Measurements from ENCODE around the gene HDAC4.

HDAC4 gene

GRCh38 chr2:239116456-239117246 lies 284.2 kb downstream of the HDAC4 start:
- in situ Hi-C loops (cut with MboI; ENCODE audit: low sequenced_read_pairs) = no loop called here

DNA sequence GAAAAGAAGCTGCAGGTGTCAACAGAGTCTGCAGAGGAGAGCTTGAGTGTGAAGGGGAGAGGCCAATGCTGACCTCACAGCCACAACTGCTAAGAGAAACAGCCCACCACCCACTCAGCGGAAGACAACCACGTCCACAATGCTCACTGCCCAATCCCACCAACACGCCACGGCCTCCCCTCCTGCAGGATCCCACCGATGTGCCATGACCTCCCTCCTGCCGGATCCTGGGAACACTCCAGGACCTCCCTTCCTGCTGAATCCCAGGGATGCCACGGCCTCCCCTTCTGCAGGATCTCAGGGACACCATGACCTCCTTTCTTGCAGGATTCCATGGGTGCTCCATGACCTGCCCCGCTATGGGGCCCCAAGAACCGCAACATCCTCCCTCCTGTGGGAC lies 285.2 kb downstream of the HDAC4 start:
- in situ Hi-C loops (cut with MboI; ENCODE audit: low sequenced_read_pairs) = no loop called here

DNA sequence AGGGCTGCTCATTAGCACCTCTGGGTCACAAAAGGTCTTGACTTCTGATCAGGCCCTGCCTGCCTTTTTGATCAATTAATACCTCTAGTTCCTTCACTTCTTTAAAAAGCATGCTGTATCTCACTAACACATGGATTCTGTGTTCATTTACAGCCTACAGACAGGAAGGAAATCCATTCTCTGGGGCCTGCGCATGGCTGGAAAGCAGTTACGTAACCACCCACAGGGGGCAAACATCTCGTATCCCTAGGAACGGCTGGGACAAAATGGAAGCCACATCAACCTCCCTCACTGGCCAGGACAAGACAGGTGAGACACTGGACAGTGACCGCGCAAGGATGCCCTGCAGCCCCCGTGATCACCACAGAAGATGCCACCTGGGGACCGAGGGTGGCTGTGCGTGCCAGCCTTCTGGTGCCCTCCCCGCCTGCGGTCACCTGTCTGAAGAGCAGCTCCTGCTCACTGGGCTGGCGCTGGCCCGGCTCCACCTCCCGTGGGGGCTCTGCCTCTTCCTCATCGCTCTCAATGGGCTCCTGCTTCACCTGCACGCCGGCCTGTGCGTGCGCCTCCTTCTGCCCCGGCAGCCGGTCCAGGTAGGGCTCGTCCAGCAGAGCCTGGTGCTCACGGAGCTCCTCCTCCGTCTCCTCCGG lies 286.1 kb downstream of the HDAC4 start:
- in situ Hi-C loops (cut with MboI; ENCODE audit: low sequenced_read_pairs) = no loop called here

DNA sequence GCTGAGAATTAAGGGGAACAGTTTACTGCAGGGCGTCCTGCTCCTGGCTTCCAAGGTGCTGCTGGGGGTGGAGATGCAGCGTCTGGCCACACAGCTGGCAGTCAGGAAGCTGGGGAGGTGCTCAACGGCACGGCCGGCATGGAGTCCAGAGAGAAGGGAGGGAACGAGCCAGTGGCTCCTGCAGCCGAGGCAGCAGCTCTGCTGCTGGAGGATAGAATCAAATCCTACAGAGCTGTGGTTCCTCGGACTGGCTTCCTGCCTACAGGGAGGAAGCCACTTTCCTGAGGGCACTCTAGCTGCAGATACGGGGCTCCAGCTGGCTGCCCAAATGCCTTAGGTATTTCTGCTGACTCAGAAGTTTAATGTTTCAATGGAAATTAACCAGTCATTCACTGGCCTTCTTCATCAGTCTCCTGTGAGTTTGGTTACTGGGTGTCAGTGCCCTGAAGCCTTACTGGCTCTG lies 286.7 kb downstream of the HDAC4 start:
- in situ Hi-C loops (cut with MboI; ENCODE audit: low sequenced_read_pairs) = no loop called here

GRCh38 chr2:239113615-239114014 lies 287.2 kb downstream of the HDAC4 start:
- in situ Hi-C loops (cut with MboI; ENCODE audit: low sequenced_read_pairs) = no loop called here

GRCh38 chr2:239113171-239113570 lies 287.6 kb downstream of the HDAC4 start:
- in situ Hi-C loops (cut with MboI; ENCODE audit: low sequenced_read_pairs) = no loop called here

- in situ Hi-C loops (cut with MboI; ENCODE audit: low sequenced_read_pairs) = no loop called here
Observed at GRCh38 chr2:239112127-239112774, 288.6 kb downstream of the HDAC4 start.

DNA sequence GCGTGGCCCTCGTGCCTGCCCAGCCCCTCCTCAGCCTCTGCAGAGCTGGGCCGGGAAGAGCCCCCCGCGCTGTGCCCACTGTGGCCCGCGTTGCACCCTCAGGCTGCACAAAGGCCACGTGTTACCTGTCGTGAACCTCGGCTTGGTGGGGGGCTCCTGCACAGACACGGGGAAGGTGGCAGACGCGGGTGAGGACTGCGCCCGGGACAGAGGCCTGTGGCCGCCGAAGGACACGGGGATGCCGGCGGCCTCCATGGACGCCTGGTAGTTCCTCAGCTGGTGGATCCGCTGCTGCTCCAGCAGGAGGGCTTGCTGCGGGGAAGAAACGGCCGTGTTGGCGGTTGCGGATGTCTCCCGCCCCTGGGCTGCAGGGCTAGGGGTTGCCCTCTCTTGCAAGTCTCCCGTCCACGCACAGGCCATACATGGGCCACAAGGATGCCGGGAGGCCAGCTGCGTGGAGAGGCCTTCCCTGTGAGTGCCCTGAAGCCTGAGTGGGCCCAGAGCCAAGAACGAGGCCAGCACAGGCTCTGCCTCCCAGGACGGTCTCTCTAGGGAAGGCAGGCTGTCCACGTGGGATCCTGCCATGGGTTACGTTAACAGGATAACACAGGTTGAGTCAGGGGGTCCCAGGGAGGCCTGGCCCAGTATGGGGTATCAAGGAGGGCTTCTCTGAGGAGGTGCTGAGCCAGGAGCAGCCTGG lies 289.3 kb downstream of the HDAC4 start:
- in situ Hi-C loops (cut with MboI; ENCODE audit: low sequenced_read_pairs) = no loop called here

GRCh38 chr2:239110595-239111048 lies 290.2 kb downstream of the HDAC4 start:
- in situ Hi-C loops (cut with MboI; ENCODE audit: low sequenced_read_pairs) = no loop called here

DNA sequence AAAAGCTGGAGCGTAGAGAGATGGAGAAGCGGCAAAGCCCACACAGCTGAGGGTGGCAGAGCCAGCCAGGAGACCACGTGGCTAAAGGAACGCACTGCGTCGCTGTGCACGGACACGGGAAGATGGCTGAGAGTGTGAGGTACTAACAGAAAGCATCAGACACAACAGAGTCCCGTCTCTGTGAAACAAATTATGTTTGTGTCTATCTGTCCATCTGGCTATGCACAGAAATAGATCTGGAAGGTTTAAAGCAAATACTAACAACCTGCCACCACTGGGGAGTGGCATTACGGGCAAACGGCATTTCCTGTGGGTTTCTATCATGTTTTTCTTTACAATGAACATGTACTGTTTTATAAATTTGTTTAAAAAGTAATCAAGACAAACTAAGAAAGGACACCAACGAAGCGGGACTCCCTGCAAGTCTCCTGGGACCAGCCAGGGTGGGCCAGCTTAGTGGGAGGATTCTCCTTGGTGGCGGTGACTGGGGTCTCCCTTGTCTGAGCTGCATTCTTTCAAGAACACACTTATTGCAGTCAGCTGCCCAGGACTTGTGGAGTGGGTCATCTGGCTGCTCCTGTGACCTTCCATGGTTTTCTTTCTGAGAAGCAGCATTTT lies 290.8 kb downstream of the HDAC4 start:
- in situ Hi-C loops (cut with MboI; ENCODE audit: low sequenced_read_pairs) = no loop called here

- in situ Hi-C loops (cut with MboI; ENCODE audit: low sequenced_read_pairs) = no loop called here
Observed at GRCh38 chr2:239109041-239109927, 291.5 kb downstream of the HDAC4 start.

DNA sequence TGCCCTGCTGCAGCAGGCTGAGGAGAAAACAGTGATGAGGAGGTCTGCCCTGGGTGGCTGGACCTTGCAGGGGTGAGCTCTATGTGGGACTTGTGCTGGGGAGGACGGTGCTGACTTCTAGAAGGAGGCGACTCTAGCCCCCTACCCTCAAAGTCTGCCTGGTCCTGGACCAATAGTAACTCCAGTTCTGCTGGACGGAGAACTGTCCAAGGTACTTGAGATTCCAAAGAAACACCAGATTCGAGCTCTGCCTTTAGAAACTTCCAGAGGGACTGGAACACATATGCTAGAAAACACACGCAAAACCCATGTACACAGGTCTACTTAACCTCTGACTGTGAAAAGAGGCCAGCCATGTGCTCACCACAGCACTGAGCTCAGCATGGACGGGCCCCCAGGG lies 292.4 kb downstream of the HDAC4 start:
- in situ Hi-C loops (cut with MboI; ENCODE audit: low sequenced_read_pairs) = no loop called here

DNA sequence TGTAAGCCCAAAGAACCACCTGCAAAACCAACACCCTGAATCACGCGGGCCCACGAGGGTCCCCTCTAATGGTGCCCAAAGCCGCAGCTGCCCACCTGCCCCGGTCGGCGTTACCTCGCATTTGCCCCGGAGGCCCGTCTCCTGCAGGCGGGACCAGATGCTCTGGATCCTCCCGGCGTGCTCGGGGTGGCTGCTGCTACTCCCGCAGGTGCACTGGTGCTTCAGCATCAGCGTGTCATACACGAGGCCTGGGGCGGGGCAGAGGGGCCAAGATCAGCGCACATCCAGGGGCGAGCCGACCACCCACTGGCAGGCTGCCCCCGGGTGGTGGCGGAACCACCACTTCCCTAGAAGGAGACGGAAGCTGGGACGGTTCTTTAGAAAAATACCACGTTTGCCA lies 292.9 kb downstream of the HDAC4 start:
- in situ Hi-C loops (cut with MboI; ENCODE audit: low sequenced_read_pairs) = no loop called here

DNA sequence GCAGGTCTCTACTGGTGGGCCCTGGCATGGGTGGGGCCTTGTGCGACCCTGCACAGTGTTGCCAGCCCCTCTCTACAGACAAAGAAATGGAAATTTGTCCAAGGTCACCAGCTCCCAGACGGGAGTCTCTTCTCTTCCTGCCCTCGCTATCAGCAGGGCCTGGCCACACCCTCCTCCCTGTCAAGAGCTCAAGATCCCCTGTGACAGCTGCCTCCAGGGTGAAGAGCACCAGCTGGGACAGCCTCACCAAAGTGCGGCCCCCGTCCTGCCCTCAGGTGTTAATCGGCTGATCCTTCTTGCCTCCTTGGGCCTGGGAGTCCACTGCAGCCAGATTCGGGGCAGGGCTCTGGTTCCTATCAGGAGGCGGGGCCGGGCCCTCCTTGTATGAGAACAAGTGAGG lies 293.9 kb downstream of the HDAC4 start:
- in situ Hi-C loops (cut with MboI; ENCODE audit: low sequenced_read_pairs) = no loop called here

DNA sequence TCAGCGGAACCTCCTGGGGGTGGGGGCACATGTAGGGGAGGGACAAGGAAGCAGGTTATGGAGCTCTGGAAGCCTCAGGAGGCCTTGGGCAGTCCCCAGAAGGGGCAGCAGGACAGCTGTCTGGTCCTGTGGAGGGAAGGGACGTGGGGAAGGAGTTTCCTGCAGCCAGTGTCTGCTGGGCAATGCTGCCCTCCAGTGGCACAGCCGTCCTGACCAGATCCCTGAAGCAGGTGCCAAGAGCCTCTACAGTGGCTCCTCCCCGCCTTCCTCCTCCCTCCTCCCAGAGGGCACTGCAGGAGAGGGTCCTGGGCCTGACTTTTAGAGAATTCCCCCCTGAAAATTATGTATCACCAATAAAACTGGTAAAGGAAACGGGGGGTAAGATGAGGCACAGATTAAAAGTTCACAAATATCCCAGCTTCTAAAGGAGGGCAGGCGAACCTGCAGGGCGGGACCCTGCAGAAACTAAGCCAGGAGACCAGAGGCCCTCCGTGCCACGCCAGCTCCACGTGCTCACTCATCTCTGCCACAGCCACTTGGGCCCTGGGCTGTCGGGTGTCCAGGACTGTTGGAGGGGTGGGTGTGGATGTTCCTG lies 294.4 kb downstream of the HDAC4 start:
- in situ Hi-C loops (cut with MboI; ENCODE audit: low sequenced_read_pairs) = no loop called here

GRCh38 chr2:239105234-239105633 lies 295.6 kb downstream of the HDAC4 start:
- in situ Hi-C loops (cut with MboI; ENCODE audit: low sequenced_read_pairs) = no loop called here

DNA sequence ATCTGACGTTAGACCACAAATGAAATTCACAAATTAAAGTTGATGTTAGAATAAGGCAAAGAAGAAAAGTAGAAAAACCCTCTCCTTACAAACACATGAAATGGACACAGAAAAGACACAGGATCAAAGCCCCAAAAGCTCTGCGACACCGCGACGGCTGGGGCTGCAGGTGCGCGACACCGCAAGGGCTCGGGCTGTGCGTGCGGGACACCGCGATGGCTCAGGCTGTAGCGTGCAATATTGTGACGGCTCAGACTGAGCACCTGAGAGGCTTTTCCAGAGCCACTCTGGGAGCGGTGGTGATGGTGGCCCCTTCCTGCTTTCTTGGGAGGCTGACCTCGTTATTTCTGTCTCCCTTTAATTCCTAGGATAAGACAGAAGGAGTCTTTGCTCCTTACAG lies 296.0 kb downstream of the HDAC4 start:
- in situ Hi-C loops (cut with MboI; ENCODE audit: low sequenced_read_pairs) = no loop called here

DNA sequence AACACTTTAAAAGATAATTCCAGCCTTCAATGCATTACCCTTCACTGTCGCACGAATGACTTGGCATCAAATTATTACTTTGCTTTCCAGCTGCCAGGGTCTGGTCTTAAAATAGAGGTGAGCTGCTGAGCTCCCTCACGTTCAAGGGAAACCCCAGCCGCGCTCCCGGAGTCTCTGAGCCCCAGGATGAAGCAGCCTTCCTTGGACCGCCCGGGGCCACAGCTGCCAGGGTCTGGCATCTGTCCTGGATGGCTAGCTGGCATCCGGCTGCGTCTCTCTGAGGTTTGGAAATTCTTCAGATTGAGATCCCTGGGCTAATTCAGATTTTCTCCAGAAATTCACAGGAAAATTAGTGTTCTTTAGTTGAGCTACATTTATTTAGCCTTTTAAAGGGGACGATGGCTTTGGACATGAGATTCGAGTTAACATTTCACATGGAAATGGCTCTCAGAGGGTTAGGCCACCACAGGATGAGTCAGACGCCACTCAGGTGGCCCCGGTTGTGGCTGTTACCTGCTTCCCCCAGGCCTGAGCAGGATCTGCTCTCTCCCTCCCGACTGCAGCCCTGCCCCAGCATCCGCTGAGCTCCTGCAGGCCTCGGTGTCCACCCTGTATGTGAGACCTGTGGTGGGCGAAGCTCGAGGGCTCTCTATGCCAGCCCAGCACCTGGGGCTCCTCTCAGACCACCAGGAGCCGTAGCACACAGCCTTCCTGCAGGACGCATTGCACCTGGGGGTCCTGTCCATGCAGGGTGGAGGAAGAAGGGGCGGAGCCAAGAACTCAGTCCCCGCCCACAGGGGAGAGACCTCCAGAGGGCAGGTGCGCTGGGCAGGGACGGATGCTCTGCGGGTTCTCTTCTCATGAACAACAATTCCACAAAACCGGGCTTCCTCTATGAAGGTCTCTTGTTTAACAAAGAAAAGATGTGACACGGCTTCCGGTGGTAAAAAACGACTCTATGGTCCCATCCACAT lies 297.4 kb downstream of the HDAC4 start:
- in situ Hi-C loops (cut with MboI; ENCODE audit: low sequenced_read_pairs) = no loop called here

Measured in HL-60/S4 treated with phorbol 12-myristate 13-acetate at 8.2 ng/mL for 4 days and 3 days (cell line).